Right atrium auricular region (tissue), 2 donors: Measurements from ENCODE around the gene NKX6-2. TPM values are rescaled to one million over a fixed set of nuclear protein-coding genes. Genes with fewer than 3 reads are reported as not detected.
"Not testable (repeated sequence)": the region's sequence is repeated elsewhere in the genome, so short reads cannot be mapped to it uniquely, and the experiment has no call there.

ENCODE experiments used
- DNase-seq: peaks from one replicate; pipeline ENCODE4 v3.0.0-alpha.2; 2019; ENCODE audit warnings: low spot score
- H3K27ac ChIP-seq, 2 donors: fragments of 200-600 bp; sonication (generic); 1 replicate in 1 of 2; 2 replicates in 1 of 2; pipeline ENCODE4 v1.5.1; 2016 to 2019
- H3K27me3 ChIP-seq, 2 donors: fragments of 200-600 bp; sonication (generic); one replicate each; pipeline versions ENCODE4 v1.5.1 to v1.6.0; 2017 to 2019
- H3K36me3 ChIP-seq: fragments of 200-600 bp; sonication (generic); one replicate; pipeline ENCODE4 v1.5.1; 2016
- H3K4me1 ChIP-seq, 2 donors: fragments of 200-600 bp; sonication (generic); one replicate each; pipeline versions ENCODE4 v1.5.1 to v1.6.0; 2017 to 2019
- H3K4me3 ChIP-seq, 2 donors: fragments of 200-600 bp; sonication (generic); 1 replicate in 1 of 2; 2 replicates in 1 of 2; pipeline ENCODE4 v1.5.1; 2017 to 2019; ENCODE audit warnings: mild to moderate bottlenecking in 1 of 2, moderate library complexity in 1 of 2
- H3K9me3 ChIP-seq, 2 donors: fragments of 200-600 bp; sonication (generic); one replicate each; pipeline ENCODE4 v1.5.1; 2019
- total RNA-seq, 2 donors: library from RNA; depleted of rRNA; stranded (reverse); fragments of >200 nt; gene quantifications; one replicate each; pipeline ENCODE4 v1.1.0, GENCODE V29; 2016
- TF ChIP-seq, protein P1 (sequence below), 2 donors: fragments of 200-600 bp; sonication (generic); IDR thresholded peaks; one replicate each; pipeline ENCODE4 v1.5.1; 2019; ENCODE audit warnings: antibody characterized with exemption in 2 of 2

Gene NKX6-2
- total RNA-seq, 2 donors from 2014 or later = not detected

DNA sequence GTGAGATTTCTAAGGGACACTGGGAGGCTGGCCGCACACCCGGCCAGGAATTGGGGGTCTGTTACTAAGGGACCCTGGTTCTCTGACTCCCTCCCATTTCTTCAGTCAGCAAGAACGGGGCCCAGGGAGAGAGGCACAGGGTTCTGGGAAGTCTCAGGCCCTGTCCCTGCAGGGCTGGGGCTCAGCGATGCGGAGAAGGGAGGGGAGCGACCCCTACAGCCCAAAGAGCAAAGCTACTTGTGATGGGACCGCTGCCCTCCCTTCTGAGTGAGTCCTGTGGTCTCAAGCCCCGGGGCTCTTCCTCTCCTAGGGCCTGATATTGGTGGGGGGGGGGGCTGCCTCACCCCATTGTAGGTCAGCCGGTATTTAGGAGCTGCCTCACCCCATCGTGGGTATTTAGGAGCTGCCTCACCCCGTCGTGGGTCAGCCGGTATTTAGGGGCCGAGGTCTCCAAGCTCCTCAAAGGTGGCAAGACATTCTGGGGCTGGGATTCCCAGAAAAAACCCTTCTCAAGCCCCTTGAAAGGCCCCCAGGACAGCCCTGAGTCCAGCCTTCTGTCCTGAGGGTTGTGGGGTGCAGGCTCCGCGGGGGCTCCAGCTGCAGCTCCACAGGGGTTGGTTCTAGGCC lies 16.9 kb upstream of the NKX6-2 start:
- TF ChIP-seq, protein P1, sequence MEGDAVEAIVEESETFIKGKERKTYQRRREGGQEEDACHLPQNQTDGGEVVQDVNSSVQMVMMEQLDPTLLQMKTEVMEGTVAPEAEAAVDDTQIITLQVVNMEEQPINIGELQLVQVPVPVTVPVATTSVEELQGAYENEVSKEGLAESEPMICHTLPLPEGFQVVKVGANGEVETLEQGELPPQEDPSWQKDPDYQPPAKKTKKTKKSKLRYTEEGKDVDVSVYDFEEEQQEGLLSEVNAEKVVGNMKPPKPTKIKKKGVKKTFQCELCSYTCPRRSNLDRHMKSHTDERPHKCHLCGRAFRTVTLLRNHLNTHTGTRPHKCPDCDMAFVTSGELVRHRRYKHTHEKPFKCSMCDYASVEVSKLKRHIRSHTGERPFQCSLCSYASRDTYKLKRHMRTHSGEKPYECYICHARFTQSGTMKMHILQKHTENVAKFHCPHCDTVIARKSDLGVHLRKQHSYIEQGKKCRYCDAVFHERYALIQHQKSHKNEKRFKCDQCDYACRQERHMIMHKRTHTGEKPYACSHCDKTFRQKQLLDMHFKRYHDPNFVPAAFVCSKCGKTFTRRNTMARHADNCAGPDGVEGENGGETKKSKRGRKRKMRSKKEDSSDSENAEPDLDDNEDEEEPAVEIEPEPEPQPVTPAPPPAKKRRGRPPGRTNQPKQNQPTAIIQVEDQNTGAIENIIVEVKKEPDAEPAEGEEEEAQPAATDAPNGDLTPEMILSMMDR (IDR thresholded peaks at IDR 0.05) = no peak
- Histone ChIP-seq H3K27me3 (no peaks in the 10 kb centered on the region), H3K36me3 (no peaks in the 10 kb centered on the region), H3K27ac (no peak overlapping the region), H3K9me3 (peaks cover 0 to 5% of the 10 kb centered on the region in 2 donors), H3K4me3 (no peak overlapping the region), H3K4me1 (no peaks in the 10 kb centered on the region)
- DNase-seq = no peak

DNA sequence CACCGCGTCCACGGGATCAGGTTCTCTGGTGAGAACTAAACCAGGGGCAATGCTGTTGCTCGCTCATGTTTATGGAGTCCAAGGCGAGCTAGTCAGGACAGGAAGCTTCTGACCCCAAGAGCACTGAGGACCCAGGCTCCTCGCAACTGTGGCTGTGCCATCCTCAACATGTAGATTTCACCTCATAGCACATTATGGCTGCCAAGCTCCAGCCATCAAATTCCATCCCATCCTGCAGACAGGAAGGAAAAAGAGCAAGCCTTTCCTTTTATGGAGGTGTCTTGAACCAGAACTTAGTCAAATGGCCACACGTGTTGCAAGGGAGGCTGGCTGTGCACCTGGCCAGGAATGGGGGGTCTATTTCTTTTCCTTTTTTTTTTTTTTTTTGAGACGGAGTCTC lies 16.1 kb upstream of the NKX6-2 start:
- TF ChIP-seq, protein P1 (IDR thresholded peaks at IDR 0.05) = no peak
- DNase-seq = no peak
- Histone ChIP-seq H3K27me3 (no peaks in the 10 kb centered on the region), H3K4me1 (no peaks in the 10 kb centered on the region), H3K36me3 (no peaks in the 10 kb centered on the region), H3K27ac (no peak overlapping the region), H3K4me3 (no peak overlapping the region), H3K9me3 (peaks cover 0 to 5% of the 10 kb centered on the region in 2 donors)

DNA sequence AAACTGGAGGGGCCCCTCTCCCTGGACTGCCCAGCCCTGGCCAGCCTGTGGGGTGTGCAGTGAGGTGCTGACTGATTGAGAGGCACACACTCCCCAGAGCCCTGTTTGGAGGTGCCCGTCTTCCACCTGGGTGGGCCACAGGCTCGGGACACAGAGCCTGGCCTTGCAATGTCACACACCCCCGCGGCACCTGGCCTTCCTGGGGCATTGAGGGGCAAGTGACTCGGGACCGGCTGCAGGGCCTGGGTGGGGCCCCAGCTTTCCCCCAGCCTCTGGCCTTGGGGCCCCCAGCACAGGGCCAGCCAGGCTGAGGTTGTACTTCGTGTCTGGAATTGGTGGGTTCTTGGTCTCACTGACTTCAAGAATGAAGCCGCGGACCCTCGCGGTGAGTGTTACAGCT lies 13.9 kb upstream of the NKX6-2 start:
- TF ChIP-seq, protein P1 (IDR thresholded peaks at IDR 0.05) = no peak
- Histone ChIP-seq H3K27ac (no peak overlapping the region), H3K4me3 (no peak overlapping the region), H3K27me3 (no peaks in the 10 kb centered on the region), H3K36me3 (no peaks in the 10 kb centered on the region), H3K9me3 (peaks cover 0 to 5% of the 10 kb centered on the region in 2 donors), H3K4me1 (no peaks in the 10 kb centered on the region)
- no peak for DNase-seq

DNA sequence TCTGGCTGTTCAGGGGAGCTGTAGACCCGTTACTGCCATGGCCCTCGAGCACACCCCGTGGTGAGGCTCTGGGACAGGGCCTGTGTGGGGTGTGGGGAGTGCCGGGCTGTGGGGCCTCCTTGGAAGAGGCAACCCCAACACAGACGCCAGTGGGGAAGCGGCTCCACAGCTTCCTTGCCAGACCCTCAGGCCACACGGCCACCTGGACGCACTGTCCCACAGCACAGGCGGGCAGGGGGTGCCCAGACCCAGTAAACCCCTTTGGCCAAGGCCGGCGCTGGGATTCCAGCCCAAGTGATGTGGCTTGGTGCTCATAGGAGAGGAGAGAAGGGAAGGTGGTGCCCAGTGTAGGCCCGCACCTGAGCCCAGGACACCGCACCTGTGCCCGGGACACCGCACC lies 12.9 kb upstream of the NKX6-2 start:
- TF ChIP-seq, protein P1 (IDR thresholded peaks at IDR 0.05) = no peak
- H3K4me3 ChIP-seq = no peak overlapping the region
- H3K4me1 ChIP-seq = no peaks in the 10 kb centered on the region
- H3K9me3 ChIP-seq = peaks cover 0 to 5% of the 10 kb centered on the region in 2 donors
- H3K27me3 ChIP-seq = no peaks in the 10 kb centered on the region
- no peak for DNase-seq
- H3K27ac ChIP-seq = no peak overlapping the region
- H3K36me3 ChIP-seq = no peaks in the 10 kb centered on the region

DNA sequence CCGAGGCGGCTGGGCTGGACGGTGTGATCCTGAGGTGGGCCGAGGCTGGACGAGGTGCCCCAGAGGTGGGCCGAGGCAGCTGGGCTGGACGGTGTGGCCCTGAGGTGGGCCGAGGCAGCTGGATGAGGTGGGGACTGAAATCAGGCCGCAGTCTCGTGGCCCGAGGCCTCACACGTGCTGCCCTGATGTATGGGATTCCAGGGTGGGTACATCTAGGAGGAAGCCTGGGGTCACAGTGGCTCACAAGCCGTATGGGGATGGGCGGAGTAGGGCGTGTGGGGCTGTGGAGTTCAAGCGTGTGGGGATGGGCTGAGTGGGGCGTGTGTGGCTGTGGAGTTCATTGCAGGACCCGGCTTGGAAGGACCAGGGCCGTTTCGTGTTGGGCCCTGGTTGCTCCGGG lies 12.5 kb upstream of the NKX6-2 start:
- H3K36me3 ChIP-seq = no peaks in the 10 kb centered on the region
- no peaks in the 10 kb centered on the region for H3K4me1 ChIP-seq
- H3K27me3 ChIP-seq = no peaks in the 10 kb centered on the region
- no peak for DNase-seq
- H3K9me3 ChIP-seq = peaks cover 0 to 5% of the 10 kb centered on the region in 2 donors
- H3K27ac ChIP-seq = no peak overlapping the region
- TF ChIP-seq, protein P1 (IDR thresholded peaks at IDR 0.05) = no peak
- H3K4me3 ChIP-seq = no peak overlapping the region

DNA sequence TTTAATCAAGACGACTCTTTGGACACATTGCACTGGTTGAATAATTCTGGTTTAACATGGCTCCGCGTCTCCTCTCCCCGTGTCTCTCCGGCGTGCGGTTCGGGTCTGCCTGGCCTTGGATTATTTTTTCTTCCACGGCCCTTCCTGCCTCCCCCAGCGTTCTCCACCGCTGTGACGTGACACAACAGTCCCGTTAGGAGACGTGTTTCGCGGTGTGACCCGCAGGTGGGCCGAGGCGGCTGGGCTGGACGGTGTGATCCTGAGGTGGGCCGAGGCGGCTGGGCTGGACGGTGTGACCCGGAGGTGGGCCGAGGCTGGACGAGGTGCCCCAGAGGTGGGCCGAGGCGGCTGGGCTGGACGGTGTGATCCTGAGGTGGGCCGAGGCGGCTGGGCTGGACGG lies 12.0 kb upstream of the NKX6-2 start:
- not testable (repeated sequence) for DNase-seq, H3K36me3 ChIP-seq, H3K27me3 ChIP-seq, H3K4me1 ChIP-seq, H3K9me3 ChIP-seq, H3K27ac ChIP-seq, H3K4me3 ChIP-seq
